Measurements from ENCODE around the gene PHLDA1.

Gene PHLDA1

DNA sequence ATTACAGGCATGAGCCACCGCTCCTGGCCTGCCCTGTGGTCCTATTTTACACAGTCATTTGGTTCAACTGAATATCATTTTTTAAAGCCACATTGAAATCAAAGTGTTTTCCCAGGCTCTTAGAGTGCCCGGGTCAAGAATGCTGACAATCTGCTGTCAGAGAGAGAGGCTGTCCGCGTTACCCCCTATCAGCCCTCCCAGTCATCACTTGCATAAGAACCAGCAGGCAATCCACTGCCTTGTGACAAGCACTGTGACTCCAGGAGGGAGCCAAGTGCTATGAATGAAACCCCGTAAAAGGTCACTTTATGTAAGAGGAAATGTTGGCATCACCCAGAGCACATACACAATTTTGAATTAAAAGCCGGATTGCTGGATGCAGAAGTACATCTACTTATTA is 13.5 kb downstream of the PHLDA1 start:
- TF ChIP-seq GATA2 (IDR thresholded peaks at IDR 0.05; ENCODE audit: low read depth, low read length) (no peak), GATA3 (IDR thresholded peaks at IDR 0.05; ENCODE audit: low read depth, low read length) (no peak)

DNA sequence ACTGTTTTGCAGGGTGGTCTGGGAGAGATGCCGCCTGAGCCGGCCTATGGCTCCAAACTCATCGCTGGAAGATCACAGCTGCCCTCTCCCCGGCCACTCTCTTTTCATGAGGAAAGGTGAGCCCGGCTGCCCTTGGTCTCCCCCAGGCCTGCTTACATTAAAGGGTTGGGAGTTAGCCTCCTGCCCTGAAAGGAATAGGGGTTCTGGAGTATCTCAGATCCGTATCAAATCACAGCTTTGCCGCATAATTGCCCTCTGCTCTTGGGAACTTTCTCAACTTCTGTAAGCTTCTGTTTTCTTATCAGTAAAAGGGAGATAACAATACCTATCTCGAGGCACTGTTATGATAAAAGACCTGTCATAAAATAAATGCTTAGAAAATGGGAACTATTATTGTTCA is 17.6 kb downstream of the PHLDA1 start:
- peak; percentile 99 for TF ChIP-seq GATA2 (IDR thresholded peaks at IDR 0.05; ENCODE audit: low read depth, low read length)
- peak; percentile 98 for TF ChIP-seq GATA3 (IDR thresholded peaks at IDR 0.05; ENCODE audit: low read depth, low read length)

DNA sequence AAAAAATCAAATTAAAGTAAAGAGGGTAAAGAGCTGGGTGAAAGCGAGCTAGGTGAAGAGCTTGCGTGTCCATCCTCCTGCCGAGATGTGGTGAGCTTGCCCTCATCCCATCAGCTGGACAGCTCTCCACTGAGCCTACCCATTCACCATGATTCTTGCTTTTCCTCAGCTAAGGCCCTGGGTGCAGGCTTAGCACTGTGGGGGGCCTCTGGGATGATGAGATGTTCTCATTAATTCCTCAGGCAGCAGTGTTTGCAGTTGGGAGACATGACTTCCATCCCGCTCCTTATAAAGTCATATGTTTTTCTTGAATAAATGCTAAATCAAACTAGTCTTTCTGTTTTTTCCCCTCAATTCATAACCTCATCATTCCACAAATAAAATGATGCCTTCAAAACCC is 18.0 kb downstream of the PHLDA1 start:
- TF ChIP-seq GATA3 (IDR thresholded peaks at IDR 0.05; ENCODE audit: low read depth, low read length): no peak
- TF ChIP-seq GATA2 (IDR thresholded peaks at IDR 0.05; ENCODE audit: low read depth, low read length): no peak

GRCh38 chr12:76012644-76013043 is 18.9 kb downstream of the PHLDA1 start:
- TF ChIP-seq GATA2 (IDR thresholded peaks at IDR 0.05; ENCODE audit: low read depth, low read length) (no peak), GATA3 (IDR thresholded peaks at IDR 0.05; ENCODE audit: low read depth, low read length) (no peak)

- TF ChIP-seq GATA2 (IDR thresholded peaks at IDR 0.05; ENCODE audit: low read depth, low read length) (no peak), GATA3 (IDR thresholded peaks at IDR 0.05; ENCODE audit: low read depth, low read length) (no peak)
Observed at GRCh38 chr12:76010732-76011458, 20.7 kb downstream of the PHLDA1 start.

- no peak for TF ChIP-seq GATA3 (IDR thresholded peaks at IDR 0.05; ENCODE audit: low read depth, low read length)
- no peak for TF ChIP-seq GATA2 (IDR thresholded peaks at IDR 0.05; ENCODE audit: low read depth, low read length)
Observed at GRCh38 chr12:76008428-76008827, 23.1 kb downstream of the PHLDA1 start.

DNA sequence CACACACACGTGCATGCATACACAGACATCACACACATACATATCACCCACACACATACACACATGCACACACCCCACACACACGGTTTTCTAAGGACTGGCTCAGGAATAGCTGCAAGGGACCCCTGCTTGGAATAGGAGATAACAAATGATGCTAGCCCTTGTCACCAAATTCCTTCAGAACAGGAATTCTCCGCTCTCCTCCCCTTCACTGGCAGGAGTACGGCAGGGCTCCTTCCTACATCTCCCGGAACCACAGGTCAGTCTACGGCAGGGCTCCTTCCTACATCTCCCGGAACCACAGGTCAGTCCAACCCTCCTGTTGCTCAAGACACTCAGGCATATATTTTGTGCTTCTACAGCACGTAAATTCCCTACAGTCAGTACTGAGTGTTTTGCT is 23.9 kb downstream of the PHLDA1 start:
- TF ChIP-seq GATA3 (IDR thresholded peaks at IDR 0.05; ENCODE audit: low read depth, low read length): no peak
- TF ChIP-seq GATA2 (IDR thresholded peaks at IDR 0.05; ENCODE audit: low read depth, low read length): no peak

DNA sequence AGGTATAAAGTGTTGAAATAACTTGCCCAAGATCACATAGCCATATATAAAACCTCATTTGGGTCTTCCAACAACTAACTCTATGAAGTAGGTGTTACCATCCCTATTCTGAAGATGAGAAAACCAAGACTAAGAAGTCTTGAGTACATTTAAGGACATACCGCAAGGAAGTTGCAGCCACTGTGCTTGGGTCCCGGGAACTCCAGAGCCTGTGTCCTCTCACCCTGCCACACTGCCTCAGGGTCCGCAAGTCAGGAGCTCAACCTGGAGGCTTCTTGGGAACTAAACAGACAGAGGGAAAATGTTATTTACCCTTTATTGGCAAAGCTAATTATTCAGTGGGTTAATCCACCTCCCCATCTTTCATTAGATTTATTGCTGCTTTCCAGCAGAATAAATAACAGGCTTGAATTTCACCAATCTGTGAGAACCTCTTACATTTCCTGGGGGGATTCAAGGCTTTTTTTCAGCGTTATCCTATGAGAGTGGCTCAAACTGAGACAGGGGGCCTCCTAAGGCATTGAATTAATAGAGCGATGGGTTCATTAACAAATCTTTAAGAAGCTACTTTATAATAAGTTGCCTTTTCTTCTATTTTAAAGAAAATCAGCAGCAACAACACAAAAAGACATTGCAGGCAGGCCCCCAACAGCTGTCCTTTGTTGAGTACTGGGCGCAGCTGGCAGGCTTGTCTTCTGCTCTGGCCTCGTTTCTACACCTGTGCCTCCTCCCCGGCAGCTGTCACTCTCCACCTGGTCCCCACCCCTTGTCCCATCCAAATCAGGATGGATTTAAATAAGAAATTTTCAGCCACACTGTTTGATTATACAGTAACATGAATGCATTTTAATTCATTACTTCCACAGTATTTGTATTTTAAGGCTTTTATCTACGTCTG is 25.3 kb downstream of the PHLDA1 start:
- TF ChIP-seq GATA3 (IDR thresholded peaks at IDR 0.05; ENCODE audit: low read depth, low read length) (no peak), GATA2 (IDR thresholded peaks at IDR 0.05; ENCODE audit: low read depth, low read length) (no peak)

DNA sequence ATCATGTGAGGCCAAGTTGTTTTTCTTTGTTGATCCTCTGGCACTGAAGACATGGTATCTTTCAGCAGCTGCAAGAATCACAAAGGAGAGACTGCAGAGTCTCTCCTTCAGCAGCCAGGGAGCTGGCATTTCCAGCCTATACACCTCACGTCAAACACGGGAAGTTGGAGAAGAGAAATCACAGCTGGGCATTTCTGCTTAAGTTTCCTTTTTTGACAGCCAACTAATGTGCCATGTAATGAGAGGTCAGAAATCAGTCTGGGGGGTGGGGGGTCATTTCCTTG is 28.3 kb downstream of the PHLDA1 start:
- TF ChIP-seq GATA3 (IDR thresholded peaks at IDR 0.05; ENCODE audit: low read depth, low read length) (no peak), GATA2 (IDR thresholded peaks at IDR 0.05; ENCODE audit: low read depth, low read length) (no peak)

GRCh38 chr12:76002598-76003354 is 28.8 kb downstream of the PHLDA1 start:
- TF ChIP-seq GATA3 (IDR thresholded peaks at IDR 0.05; ENCODE audit: low read depth, low read length): peak; percentile 84
- peak; percentile 65; the same call in 1 of the 2 replicates for TF ChIP-seq GATA2 (IDR thresholded peaks at IDR 0.05; ENCODE audit: low read depth, low read length)

DNA sequence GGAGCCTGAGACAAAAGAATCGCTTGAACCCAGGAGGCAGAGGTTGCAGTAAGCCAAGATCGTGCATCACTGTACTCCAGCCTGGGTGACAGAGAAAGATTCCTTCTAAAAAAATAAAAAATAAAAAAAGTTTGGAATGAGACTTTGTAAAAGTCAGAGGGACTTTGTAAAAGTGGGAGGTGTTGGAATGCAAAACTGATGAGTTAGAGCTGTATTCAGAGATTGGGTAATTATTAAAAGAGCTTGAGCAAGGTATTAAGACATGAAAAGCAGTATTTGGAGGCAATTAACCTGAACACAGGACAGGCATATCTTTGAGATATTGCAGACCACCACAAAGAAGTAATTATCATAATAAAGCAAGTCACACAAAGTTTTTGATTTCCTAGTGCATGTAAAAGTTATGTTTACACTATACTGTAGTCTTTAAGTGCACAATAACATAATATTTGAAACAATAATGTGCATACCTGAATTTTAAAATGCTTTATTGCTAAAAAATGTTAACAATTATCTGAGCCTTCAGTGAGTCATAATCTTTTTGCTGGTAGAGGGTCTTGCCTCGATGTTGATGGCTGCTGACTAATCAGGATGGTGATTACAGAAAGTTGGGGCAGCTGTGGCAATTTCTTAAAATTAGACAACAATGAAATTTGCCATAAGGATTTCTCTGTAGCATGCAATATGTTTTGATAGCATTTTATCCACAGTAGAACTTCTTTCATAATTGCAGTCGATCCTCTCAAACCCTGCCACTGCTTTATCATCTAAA is 33.1 kb downstream of the PHLDA1 start:
- TF ChIP-seq GATA3 (IDR thresholded peaks at IDR 0.05; ENCODE audit: low read depth, low read length) (no peak), GATA2 (IDR thresholded peaks at IDR 0.05; ENCODE audit: low read depth, low read length) (no peak)

DNA sequence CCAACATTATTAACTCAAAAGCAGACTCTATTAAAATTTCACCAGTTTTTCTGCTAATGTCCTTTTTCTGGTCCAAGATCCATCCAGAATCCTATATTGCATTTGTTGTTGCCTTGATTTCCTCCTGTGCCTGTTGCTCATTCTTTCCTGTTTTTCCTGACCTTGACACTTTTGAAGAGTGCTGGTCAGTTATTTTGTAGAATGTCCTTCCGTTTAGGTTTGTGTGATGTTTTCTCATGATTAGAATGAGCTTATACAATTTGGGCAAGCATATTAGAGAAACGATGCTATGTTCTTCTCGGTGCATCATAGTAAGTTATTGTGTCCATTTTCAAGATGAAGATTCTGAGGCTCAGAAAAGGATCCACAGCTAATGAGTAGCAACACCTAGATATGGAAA is 33.9 kb downstream of the PHLDA1 start:
- no peak for TF ChIP-seq GATA3 (IDR thresholded peaks at IDR 0.05; ENCODE audit: low read depth, low read length)
- no peak for TF ChIP-seq GATA2 (IDR thresholded peaks at IDR 0.05; ENCODE audit: low read depth, low read length)

- no peak for TF ChIP-seq GATA3 (IDR thresholded peaks at IDR 0.05; ENCODE audit: low read depth, low read length)
- no peak for TF ChIP-seq GATA2 (IDR thresholded peaks at IDR 0.05; ENCODE audit: low read depth, low read length)
Observed at GRCh38 chr12:75996861-75997447, 34.6 kb downstream of the PHLDA1 start.
